Activated naive CD4-positive, alpha-beta T cell (primary cell): ENCODE measurements around the gene CRYBB3.

Experiments used
- DNase-seq, 4 experiments: peaks; one replicate each; lab custom pipeline; 2025; lab: John Stamatoyannopoulos, UW

The CRYBB3 gene

GRCh38 chr22:25199731-25200520, at the start of gene CRYBB3:
TSS of gene CRYBB3 (plus strand) at chr22:25199858. CDS start at chr22:25201397, 1,539 bp downstream.
- DNase-seq: no peak

- DNase-seq: no peak
Measured at GRCh38 chr22:25153961-25154666, 45.5 kb upstream of the CRYBB3 start.

- DNase-seq: no peak
Measured at GRCh38 chr22:25154667-25154999, 45.0 kb upstream of the CRYBB3 start.

- no peak for DNase-seq
Measured at GRCh38 chr22:25156736-25157135, 42.9 kb upstream of the CRYBB3 start.

- DNase-seq: no peak
Measured at GRCh38 chr22:25159028-25159427, 40.6 kb upstream of the CRYBB3 start.

GRCh38 chr22:25160120-25160996, 39.3 kb upstream of the CRYBB3 start:
- DNase-seq: no peak

GRCh38 chr22:25161017-25161915, 38.4 kb upstream of the CRYBB3 start:
- no peak for DNase-seq

GRCh38 chr22:25161916-25162530, 37.6 kb upstream of the CRYBB3 start:
- no peak for DNase-seq

GRCh38 chr22:25162561-25162960, 37.1 kb upstream of the CRYBB3 start:
- DNase-seq: no peak

- DNase-seq: no peak
Measured at GRCh38 chr22:25165785-25166184, 33.9 kb upstream of the CRYBB3 start.

GRCh38 chr22:25166266-25167040, 33.2 kb upstream of the CRYBB3 start:
- no peak for DNase-seq

- DNase-seq: no peak
Measured at GRCh38 chr22:25167082-25167481, 32.6 kb upstream of the CRYBB3 start.

GRCh38 chr22:25167834-25168601, 31.6 kb upstream of the CRYBB3 start:
- no peak for DNase-seq

GRCh38 chr22:25169278-25170031, 30.2 kb upstream of the CRYBB3 start:
- DNase-seq: no peak

GRCh38 chr22:25170426-25170980, 29.2 kb upstream of the CRYBB3 start:
- no peak for DNase-seq

- DNase-seq: peak in 1 of 4 experiments; percentile 18
Measured at GRCh38 chr22:25172153-25172552, 27.5 kb upstream of the CRYBB3 start.

GRCh38 chr22:25174156-25174887, 25.3 kb upstream of the CRYBB3 start:
- DNase-seq: no peak
